Ovary (tissue), 9 donors: ENCODE results near the gene CDH18. TPM values are rescaled to one million over a fixed set of nuclear protein-coding genes. Genes with fewer than 3 reads are reported as not detected.

ENCODE experiments used
- DNase-seq, 5 donors: peaks; one replicate each; pipeline ENCODE4 v3.0.0-alpha.2; 2019 to 2020
- H3K27ac ChIP-seq, 2 donors: fragments of 200-600 bp; one replicate each; pipeline versions ENCODE4 v1.5.1 to v1.8.0; 2019 to 2022
- H3K27me3 ChIP-seq: fragments of 200-600 bp; one replicate; pipeline ENCODE4 v1.8.0; 2022
- H3K36me3 ChIP-seq: fragments of 200-600 bp; sonication (generic); one replicate; pipeline ENCODE4 v1.5.1; 2019
- H3K4me1 ChIP-seq: one replicate; pipeline ENCODE4 v1.8.1; 2013; ENCODE audit warnings: mild to moderate bottlenecking, moderate library complexity; ENCODE audit not compliant: insufficient read depth
- H3K4me3 ChIP-seq: fragments of 200-600 bp; sonication (generic); one replicate; pipeline ENCODE4 v1.5.1; 2017
- H3K9me3 ChIP-seq, 2 donors: fragments of 200-600 bp in 1 of 2; sonication (generic) in 1 of 2; one replicate each; pipeline versions ENCODE4 v1.5.1 to v1.8.1; 2013 to 2019; ENCODE audit warnings: mild to moderate bottlenecking in 1 of 2, moderate library complexity in 1 of 2
- EP300 ChIP-seq: sonication (generic); formaldehyde crosslinking; IDR thresholded peaks from one replicate; pipeline ENCODE4 v1.6.1; 2017; ENCODE audit warnings: antibody characterized with exemption
- POLR2A ChIP-seq: fragments of 450-650 bp; IDR thresholded peaks from one replicate; pipeline ENCODE4 v1.6.1; 2017; ENCODE audit warnings: antibody characterized with exemption, mild to moderate bottlenecking, moderate library complexity
- WGBS, 3 donors: extraction: QIAGEN DNeasy Blood & Tissue Kit in 1 of 3; methylation state at CpG; one replicate each; pipeline versions ENCODE4 v1.1.5 to v1.1.7; 2013 to 2017; 5-methylcytosine and 5-hydroxymethylcytosine counted together
- intact Hi-C, 4 donors: fragments of 100-400 bp; cut with DNase I; formaldehyde crosslinking; loops; one replicate each; pipeline versions ENCODE4 v1.11.0 to v1.15.1; 2022 to 2023
- polyA plus RNA-seq, 2 donors: library from polyadenylated mRNA; stranded (reverse); fragments of 200-250 nt in 1 of 2; fragments of 350-450 nt in 1 of 2; fragmentation: Illumina TruSeq in 1 of 2; extraction: RNeasy Lipid Tissue Mini Kit (QIAGEN cat#74804) in 1 of 2; gene quantifications; one replicate each; pipeline ENCODE4 v1.2.3, GENCODE V29; 2013 to 2014
- total RNA-seq, 7 donors: library from RNA; depleted of rRNA in 2 of 7; stranded (reverse); fragments of >200 nt in 2 of 7; fragmentation: NEBNext Ultra II Directional in 3 of 7; extraction: Animal tissue kit (Norgen Biotek cat#: 25700) in 3 of 7; gene quantifications; one replicate each; pipeline versions ENCODE4 v1.1.0 to v1.2.4, GENCODE V29; 2016 to 2023
- TF ChIP-seq, protein P1 (sequence below), 3 donors: fragments of 450-650 bp in 2 of 3; fragments of 200-600 bp in 1 of 3; IDR thresholded peaks; one replicate each; pipeline versions ENCODE4 v1.5.1 to v1.8.0; 2016 to 2022; ENCODE audit warnings: antibody characterized with exemption in 3 of 3, mild to moderate bottlenecking in 1 of 3
- donor health status: DM: no; HTN: no; CAD: no; lungs with moderate emphysema.
- donor health status: DM: no; HTN: no; CAD: no.
- donor health status: Bipolar disorder and iron deficiency.
- donor health status: DM: yes; HTN: yes; CAD: no.
- donor health status: DM: no; HTN: no; CAD: no.
- donor health status: DM: yes; HTN: yes; CAD: no.

The CDH18 gene
- total and polyA plus RNA-seq, 9 donors = 0.06 to 0.27 TPM; not detected in 7

DNA sequence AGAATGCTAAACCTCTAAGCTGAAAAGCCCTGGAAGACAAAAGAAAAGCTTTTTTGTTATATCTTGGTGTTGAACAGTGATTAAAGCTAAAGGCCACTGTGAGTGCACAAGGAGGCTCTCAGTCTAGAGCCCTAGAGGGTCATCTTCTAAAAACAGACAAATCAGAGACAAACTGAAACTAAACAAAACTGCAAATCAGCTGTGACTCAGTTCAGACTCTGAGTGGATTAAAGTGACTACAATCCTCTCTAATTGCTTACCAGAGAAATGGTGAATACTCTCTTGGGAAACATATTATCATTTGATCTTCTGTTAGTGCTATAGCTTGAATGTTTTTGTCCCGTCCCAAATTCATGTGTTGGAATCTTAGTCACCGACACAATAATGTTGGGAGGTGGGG, 491.9 kb downstream of the CDH18 start:
- H3K27me3 ChIP-seq = no peaks in the 10 kb centered on the region
- H3K4me3 ChIP-seq = no peak overlapping the region
- no peaks in the 10 kb centered on the region for H3K9me3 ChIP-seq
- H3K36me3 ChIP-seq = no peaks in the 10 kb centered on the region
- intact Hi-C loops = no loop called here
- H3K4me1 ChIP-seq = no peaks in the 10 kb centered on the region
- no peak overlapping the region for H3K27ac ChIP-seq
- DNase-seq = no peak
- 84 to 92% (median 89%) methylated on average over 2 of the region's 2 CpGs for WGBS, 3 donors
- no peak for TF ChIP-seq POLR2A
- TF ChIP-seq, protein P1, sequence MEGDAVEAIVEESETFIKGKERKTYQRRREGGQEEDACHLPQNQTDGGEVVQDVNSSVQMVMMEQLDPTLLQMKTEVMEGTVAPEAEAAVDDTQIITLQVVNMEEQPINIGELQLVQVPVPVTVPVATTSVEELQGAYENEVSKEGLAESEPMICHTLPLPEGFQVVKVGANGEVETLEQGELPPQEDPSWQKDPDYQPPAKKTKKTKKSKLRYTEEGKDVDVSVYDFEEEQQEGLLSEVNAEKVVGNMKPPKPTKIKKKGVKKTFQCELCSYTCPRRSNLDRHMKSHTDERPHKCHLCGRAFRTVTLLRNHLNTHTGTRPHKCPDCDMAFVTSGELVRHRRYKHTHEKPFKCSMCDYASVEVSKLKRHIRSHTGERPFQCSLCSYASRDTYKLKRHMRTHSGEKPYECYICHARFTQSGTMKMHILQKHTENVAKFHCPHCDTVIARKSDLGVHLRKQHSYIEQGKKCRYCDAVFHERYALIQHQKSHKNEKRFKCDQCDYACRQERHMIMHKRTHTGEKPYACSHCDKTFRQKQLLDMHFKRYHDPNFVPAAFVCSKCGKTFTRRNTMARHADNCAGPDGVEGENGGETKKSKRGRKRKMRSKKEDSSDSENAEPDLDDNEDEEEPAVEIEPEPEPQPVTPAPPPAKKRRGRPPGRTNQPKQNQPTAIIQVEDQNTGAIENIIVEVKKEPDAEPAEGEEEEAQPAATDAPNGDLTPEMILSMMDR (IDR thresholded peaks at IDR 0.05) = no peak
- no peak for TF ChIP-seq EP300

DNA sequence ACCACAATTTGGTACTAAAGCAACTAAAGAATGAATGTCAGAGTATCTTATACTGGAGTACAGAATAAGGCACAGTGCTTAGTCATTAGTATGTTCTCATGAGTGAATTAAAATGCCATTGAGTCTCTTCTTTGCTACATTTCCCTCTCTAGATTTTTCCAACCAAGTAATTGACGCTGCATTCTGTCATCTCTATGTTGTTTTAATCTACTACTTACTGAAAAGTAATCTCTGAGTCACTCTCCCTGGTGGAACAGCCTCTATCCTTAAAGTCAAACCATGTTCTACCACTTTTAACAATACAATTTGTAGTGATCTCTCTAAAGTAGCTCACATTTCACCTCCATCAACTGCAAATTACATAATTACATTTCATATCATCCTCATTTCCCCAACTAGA, 495.1 kb downstream of the CDH18 start:
- Histone ChIP-seq H3K36me3 (no peaks in the 10 kb centered on the region), H3K9me3 (no peaks in the 10 kb centered on the region), H3K4me3 (no peak overlapping the region), H3K27me3 (no peaks in the 10 kb centered on the region), H3K27ac (no peak overlapping the region), H3K4me1 (no peaks in the 10 kb centered on the region)
- WGBS, 3 donors = 85 to 89% (median 88%) methylated on average over 1 of the region's 1 CpG
- no peak for DNase-seq
- TF ChIP-seq POLR2A (no peak), EP300 (no peak)
- TF ChIP-seq, protein P1 (IDR thresholded peaks at IDR 0.05) = no peak
- intact Hi-C loops = no loop called here

DNA sequence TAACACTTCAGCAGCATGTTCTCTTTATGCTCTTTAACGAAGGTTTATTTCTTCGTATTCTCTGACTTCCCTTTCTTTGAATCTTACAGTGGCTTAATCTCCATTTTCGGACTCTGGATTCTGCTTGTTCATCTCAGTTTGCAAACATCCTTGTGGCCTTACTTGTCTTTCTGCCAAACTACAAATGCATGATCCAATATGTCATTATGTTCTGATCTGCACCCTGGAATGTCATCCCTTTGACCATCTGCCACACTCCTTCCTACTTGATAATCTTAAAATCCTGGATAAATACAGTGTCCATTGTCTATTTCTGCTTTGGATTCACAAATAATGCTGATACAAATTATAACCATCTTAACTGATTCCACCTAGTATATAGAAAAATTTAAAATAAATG, 499.2 kb downstream of the CDH18 start:
- DNase-seq = no peak
- intact Hi-C loops = no loop called here
- Histone ChIP-seq H3K36me3 (no peaks in the 10 kb centered on the region), H3K27me3 (no peaks in the 10 kb centered on the region), H3K27ac (no peak overlapping the region), H3K9me3 (no peaks in the 10 kb centered on the region), H3K4me3 (no peak overlapping the region), H3K4me1 (no peaks in the 10 kb centered on the region)
- TF ChIP-seq EP300 = no peak
- TF ChIP-seq, protein P1 (IDR thresholded peaks at IDR 0.05) = no peak
- TF ChIP-seq POLR2A = no peak
- 22 to 52% (median 36%) methylated on average over 3 of the region's 3 CpGs for WGBS, 3 donors

DNA sequence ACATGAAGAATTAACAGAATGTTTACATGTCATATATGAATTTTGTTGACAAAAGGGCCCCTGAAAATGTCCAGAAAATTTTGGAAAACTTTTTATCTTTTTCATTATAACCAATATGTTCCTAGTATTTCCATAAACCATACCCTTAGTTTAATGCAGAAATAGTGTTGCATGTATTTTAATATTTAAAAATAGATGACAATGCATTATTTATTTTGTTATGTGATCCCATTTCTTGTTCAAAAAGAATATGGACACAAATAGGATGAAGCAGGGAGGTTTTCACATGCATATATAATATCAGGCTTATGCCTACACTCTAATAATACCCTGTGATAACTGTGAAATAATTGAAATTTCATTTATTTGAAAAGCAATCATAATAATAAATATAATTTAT, 500.5 kb downstream of the CDH18 start:
- no peak for DNase-seq
- Histone ChIP-seq H3K9me3 (no peaks in the 10 kb centered on the region), H3K4me3 (no peak overlapping the region), H3K27ac (no peak overlapping the region), H3K4me1 (no peaks in the 10 kb centered on the region), H3K36me3 (no peaks in the 10 kb centered on the region), H3K27me3 (no peaks in the 10 kb centered on the region)
- TF ChIP-seq POLR2A = no peak
- TF ChIP-seq, protein P1 (IDR thresholded peaks at IDR 0.05) = no peak
- no peak for TF ChIP-seq EP300
- intact Hi-C loops = no loop called here

DNA sequence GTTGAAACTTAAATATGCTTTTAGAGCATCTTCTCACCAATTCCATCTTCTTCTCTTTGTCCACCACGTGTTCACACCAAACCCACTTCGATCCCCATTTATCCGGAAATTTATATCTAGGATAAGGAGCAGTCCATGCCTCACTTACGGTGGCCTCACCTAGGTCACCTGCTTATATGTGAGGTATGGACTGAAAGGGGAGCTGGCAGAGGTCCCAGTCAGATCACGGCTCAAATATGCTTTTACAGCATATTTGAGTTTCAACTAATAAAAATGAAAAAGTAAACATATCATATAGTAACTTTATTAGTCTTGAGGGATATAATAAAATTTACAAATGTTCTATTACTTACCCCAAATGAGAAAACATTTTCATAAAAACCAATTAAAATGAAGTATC, 508.4 kb downstream of the CDH18 start:
- no peaks in the 10 kb centered on the region for H3K27me3 ChIP-seq
- H3K4me1 ChIP-seq = no peaks in the 10 kb centered on the region
- no peak overlapping the region for H3K27ac ChIP-seq
- DNase-seq = no peak
- intact Hi-C loops = no loop called here
- WGBS, 3 donors = 86 to 89% (median 88%) methylated on average over 5 of the region's 5 CpGs
- no peaks in the 10 kb centered on the region for H3K36me3 ChIP-seq
- TF ChIP-seq POLR2A (no peak), EP300 (no peak)
- TF ChIP-seq, protein P1 (IDR thresholded peaks at IDR 0.05) = no peak
- no peaks in the 10 kb centered on the region for H3K9me3 ChIP-seq
- no peak overlapping the region for H3K4me3 ChIP-seq
